Measurements from ENCODE around the gene DMRT1.

Gene DMRT1

GRCh38 chr9:841371-842209 is at the start of gene DMRT1:
Gene DMRT1 (plus strand): TSS chr9:841697. CDS start chr9:841839, 142 bp downstream.
- DNase-seq (ENCODE audit: low spot score), result no peak

DNA sequence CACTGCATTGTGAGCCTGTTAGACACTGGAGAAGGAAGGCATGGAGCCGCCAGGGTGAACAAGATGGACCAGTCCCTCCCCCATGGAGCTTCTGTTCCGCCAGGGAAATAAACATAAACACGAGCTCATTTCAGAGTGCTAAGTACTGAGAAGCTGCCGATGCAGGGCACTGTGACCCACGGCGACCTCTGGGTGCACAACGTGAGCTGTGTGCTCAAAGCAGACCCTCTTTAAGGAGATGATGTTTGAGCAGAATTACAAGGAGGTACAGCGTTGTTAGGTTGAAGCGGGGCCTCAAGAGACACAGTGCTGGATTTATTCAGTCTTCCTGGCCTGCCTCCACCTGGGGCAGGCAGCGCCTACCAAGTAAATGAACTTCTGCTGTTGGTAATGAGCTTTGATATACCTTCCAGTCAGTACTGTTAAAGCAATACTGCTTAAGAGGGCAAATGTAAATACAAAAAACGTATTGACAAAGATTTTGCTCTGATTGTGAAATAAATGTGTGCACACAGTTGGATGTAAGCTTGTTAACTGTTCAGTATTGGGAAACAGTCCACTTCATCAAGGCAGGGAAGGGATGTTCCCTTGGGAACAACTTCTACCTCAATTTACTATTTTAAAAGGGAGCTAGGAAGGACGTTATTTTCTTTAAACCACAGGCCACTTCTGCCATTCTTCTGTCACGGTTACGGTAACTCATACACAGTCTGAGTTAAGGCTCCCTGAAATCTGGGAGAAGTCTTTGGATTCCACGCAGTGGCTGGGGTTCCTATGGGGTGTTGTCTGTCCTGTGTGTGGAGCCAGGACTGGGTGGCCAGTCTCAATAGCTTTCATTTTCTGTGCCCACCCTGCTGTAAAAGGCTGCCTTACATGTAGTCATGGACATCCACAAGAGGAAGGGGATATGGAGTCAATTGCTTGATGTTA is 48.9 kb upstream of the DMRT1 start:
- DNase-seq (ENCODE audit: low spot score), result no peak

GRCh38 chr9:794386-794785 is 47.1 kb upstream of the DMRT1 start:
- DNase-seq (ENCODE audit: low spot score), result no peak

DNA sequence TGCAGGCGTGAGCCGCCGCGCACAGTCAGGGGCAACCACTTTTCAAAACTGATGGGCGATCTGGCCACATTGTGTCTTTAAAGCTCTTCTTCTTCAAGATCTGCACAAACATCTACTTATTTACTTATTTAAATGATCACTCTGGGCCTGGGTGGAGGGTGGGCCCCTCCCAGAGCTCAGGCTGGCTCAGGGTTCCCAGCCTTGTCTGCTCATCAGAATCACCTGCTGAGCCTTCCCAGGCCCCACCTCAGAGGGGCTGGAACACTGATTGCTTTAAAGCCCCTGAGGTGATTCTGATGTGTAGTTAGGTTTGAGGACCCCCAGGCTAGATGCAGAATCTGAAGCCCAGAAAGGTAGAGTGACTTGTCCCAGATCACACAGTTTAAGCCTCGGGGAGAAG is 45.6 kb upstream of the DMRT1 start:
- DNase-seq (ENCODE audit: low spot score), result no peak

DNA sequence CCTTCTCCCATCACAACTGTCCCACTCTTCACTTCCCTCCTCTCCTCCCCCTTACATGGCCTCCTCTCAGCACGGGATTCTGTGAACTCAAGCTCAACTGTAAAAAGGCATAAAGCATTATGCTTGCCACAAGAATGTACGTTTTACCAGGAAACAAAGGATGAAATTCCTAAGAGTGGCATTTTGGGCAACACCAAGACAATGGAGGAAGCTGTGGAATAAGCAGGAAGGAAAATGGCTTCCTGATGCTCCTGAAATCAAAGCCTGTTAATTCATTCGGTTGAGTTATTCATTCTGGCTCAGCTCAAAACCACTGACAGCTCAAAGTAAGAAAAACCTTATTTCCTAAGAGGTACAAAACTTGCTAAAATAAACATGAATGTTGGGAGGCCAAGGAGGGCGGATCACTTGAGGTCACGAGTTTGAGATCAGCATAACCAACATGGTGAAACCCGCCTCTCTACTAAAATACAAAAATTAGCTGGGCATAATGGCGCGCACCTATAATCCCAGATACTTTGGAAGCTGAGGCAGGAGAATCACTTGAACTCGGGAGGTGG is 40.8 kb upstream of the DMRT1 start:
- no peak for DNase-seq (ENCODE audit: low spot score)

GRCh38 chr9:801399-802071 is 40.0 kb upstream of the DMRT1 start:
- DNase-seq (ENCODE audit: low spot score), result no peak

GRCh38 chr9:804026-804425 is 37.5 kb upstream of the DMRT1 start:
- DNase-seq (ENCODE audit: low spot score), result no peak

- DNase-seq (ENCODE audit: low spot score), result no peak
Observed at GRCh38 chr9:805151-805550, 36.3 kb upstream of the DMRT1 start.

- DNase-seq (ENCODE audit: low spot score), result no peak
Observed at GRCh38 chr9:806285-807156, 35.0 kb upstream of the DMRT1 start.

- DNase-seq (ENCODE audit: low spot score), result no peak
Observed at GRCh38 chr9:811106-811531, 30.4 kb upstream of the DMRT1 start.

DNA sequence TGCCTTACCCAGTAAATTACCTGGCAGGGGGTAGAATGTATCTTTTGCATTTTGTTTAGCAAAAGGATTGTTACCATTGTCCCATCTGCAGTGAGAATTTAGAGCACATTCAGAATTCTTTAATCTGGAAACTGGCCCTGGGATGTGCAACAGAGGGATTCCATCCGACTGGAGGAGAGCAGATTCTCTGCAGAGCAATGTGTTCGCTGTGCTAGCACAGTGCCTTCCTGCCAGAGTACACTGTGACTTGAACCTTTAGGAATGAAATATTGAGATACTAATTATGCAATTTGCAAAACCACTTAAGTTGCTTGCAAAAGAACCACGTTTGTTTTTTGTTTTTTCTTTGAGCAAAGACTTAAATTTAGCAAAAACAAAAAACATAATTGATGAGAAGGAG is 22.5 kb upstream of the DMRT1 start:
- DNase-seq (ENCODE audit: low spot score), result no peak

- no peak for DNase-seq (ENCODE audit: low spot score)
Observed at GRCh38 chr9:826500-827280, 14.8 kb upstream of the DMRT1 start.

GRCh38 chr9:840343-840742 is 1.2 kb upstream of the DMRT1 start:
- no peak for DNase-seq (ENCODE audit: low spot score)

DNA sequence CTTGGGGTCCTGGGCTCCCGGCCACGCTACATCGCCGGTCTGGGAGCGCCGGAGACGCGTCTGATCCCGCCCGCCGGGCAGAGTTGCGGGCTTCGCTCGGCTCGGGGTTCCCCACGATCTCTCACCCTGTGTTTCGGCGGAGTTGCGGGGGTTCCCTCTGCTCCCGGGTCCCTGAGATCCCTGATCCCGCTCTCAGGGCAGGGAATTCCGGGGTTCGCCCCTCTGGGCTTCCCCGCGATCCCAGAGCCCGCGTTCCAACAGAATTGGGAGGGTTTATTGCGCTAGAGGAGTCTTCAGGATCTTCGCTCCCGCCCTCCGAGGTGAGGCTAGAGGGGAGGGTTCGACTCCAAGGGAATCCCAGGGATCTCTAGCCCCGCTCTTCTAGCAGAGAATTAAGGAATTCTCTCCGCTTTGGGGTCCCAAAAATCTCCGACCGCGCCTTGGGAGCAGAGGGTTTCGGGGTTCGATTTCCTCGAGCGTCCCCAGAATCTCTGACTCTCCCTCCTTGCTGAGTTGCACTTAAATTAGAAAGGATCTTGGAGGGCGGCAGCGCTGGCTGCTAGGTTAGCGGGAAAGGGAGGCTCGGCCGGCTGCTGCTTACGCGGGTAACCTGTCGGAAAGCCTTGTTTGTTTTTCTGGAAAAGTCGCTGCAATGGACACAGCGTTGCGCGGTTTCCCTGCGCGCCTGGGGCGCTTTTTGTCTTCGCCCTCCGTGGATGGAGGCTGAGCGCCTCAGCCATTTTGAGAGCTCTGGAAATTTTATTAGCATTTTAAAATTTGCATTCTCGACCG is 1.3 kb downstream of the DMRT1 start:
- no peak for DNase-seq (ENCODE audit: low spot score)

GRCh38 chr9:843427-843785 is 1.9 kb downstream of the DMRT1 start:
- DNase-seq (ENCODE audit: low spot score), result no peak

- no peak for DNase-seq (ENCODE audit: low spot score)
Observed at GRCh38 chr9:846852-847251, 5.4 kb downstream of the DMRT1 start.

GRCh38 chr9:847505-847904 is 6.0 kb downstream of the DMRT1 start:
- DNase-seq (ENCODE audit: low spot score), result no peak

DNA sequence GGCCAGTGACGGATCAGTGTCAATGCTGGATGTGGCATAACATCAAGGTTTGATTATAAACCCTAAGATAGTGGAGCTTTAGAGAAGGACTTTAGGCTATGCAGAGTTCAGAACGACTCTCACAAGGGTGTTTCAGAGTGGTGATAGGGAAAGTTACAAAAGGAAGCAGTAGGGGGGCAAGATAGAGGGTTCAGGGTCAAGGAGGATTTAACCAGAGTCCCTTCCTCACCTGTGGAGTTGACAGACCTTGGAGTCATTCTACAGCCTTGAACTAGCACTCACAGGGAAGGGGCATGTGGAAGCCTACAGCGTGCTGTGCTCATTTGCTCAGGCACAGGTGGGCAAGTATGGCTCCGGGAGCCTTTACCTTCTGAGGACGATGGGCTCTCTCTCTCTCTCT is 7.9 kb downstream of the DMRT1 start:
- no peak for DNase-seq (ENCODE audit: low spot score)

GRCh38 chr9:852539-852938 is 11.0 kb downstream of the DMRT1 start:
- DNase-seq (ENCODE audit: low spot score), result no peak

DNA sequence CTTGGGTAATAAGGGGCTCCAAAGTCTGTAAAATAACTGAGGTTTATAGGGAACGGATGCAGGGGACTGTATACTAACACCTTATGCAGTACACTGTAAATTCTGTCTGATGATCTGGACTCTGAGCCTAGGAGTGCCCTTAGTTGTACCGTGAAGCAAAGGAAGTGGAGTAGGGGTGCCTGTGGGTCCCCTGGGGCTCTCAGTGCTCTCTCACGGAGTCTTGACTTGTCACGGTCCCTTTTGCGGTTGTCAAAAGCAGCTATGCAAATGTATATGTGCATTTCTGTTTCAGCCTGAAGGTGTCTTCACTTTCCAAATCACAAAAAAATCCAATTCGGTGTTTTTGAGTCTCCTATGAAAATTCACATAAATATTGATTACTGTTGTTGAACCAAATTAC is 17.8 kb downstream of the DMRT1 start:
- no peak for DNase-seq (ENCODE audit: low spot score)

Data from CD4-positive, alpha-beta T cell treated with Interleukin-6 at 100 ng/mL for 8 hours (primary cell).